ENCODE data around the gene TTLL12.

The TTLL12 gene

GRCh38 chr22:43172191-43172590 lies 14.7 kb downstream of the TTLL12 start:
- no peak overlapping the region for H3K4me3 ChIP-seq (ENCODE audit: low read length)
- H3K4me1 ChIP-seq (ENCODE audit: control insufficient read depth, insufficient read depth, low read length), result no peaks in the 10 kb centered on the region
- H3K27me3 ChIP-seq (ENCODE audit: control insufficient read depth, insufficient read depth, low read length), result no peaks in the 10 kb centered on the region
- no peak overlapping the region for H3K27ac ChIP-seq (ENCODE audit: low read depth, low read length)
- H3K36me3 ChIP-seq (ENCODE audit: control insufficient read depth, insufficient read depth, low read length), result peaks cover 33% of the 10 kb centered on the region
- no peak overlapping the region for H3K9ac ChIP-seq (ENCODE audit: low read length)

- Histone ChIP-seq H3K9ac (ENCODE audit: low read length) (peak overlapping the region; percentile 45), H3K27me3 (ENCODE audit: control insufficient read depth, insufficient read depth, low read length) (no peaks in the 10 kb centered on the region), H3K27ac (ENCODE audit: low read depth, low read length) (no peak overlapping the region), H3K4me3 (ENCODE audit: low read length) (peak overlapping the region; percentile 59), H3K4me1 (ENCODE audit: control insufficient read depth, insufficient read depth, low read length) (no peaks in the 10 kb centered on the region), H3K36me3 (ENCODE audit: control insufficient read depth, insufficient read depth, low read length) (peaks cover 31% of the 10 kb centered on the region)
These were observed 15.3 kb downstream of the TTLL12 start for GRCh38 chr22:43171607-43172006.

- no peaks in the 10 kb centered on the region for H3K4me1 ChIP-seq (ENCODE audit: control insufficient read depth, insufficient read depth, low read length)
- H3K4me3 ChIP-seq (ENCODE audit: low read length), result peak overlapping the region; percentile 59
- peaks cover 31% of the 10 kb centered on the region for H3K36me3 ChIP-seq (ENCODE audit: control insufficient read depth, insufficient read depth, low read length)
- H3K27me3 ChIP-seq (ENCODE audit: control insufficient read depth, insufficient read depth, low read length), result no peaks in the 10 kb centered on the region
- H3K9ac ChIP-seq (ENCODE audit: low read length), result peak overlapping the region; percentile 45
- H3K27ac ChIP-seq (ENCODE audit: low read depth, low read length), result no peak overlapping the region
These were observed 15.9 kb downstream of the TTLL12 start for GRCh38 chr22:43171019-43171491.

GRCh38 chr22:43170131-43170480 lies 16.8 kb downstream of the TTLL12 start:
- Histone ChIP-seq H3K27ac (ENCODE audit: low read depth, low read length) (no peak overlapping the region), H3K4me1 (ENCODE audit: control insufficient read depth, insufficient read depth, low read length) (no peaks in the 10 kb centered on the region), H3K9ac (ENCODE audit: low read length) (no peak overlapping the region), H3K4me3 (ENCODE audit: low read length) (no peak overlapping the region), H3K36me3 (ENCODE audit: control insufficient read depth, insufficient read depth, low read length) (peaks cover 31% of the 10 kb centered on the region), H3K27me3 (ENCODE audit: control insufficient read depth, insufficient read depth, low read length) (no peaks in the 10 kb centered on the region)

GRCh38 chr22:43169310-43170130 lies 17.4 kb downstream of the TTLL12 start:
- no peaks in the 10 kb centered on the region for H3K4me1 ChIP-seq (ENCODE audit: control insufficient read depth, insufficient read depth, low read length)
- no peaks in the 10 kb centered on the region for H3K27me3 ChIP-seq (ENCODE audit: control insufficient read depth, insufficient read depth, low read length)
- H3K4me3 ChIP-seq (ENCODE audit: low read length), result no peak overlapping the region
- H3K27ac ChIP-seq (ENCODE audit: low read depth, low read length), result no peak overlapping the region
- peaks cover 30% of the 10 kb centered on the region for H3K36me3 ChIP-seq (ENCODE audit: control insufficient read depth, insufficient read depth, low read length)
- H3K9ac ChIP-seq (ENCODE audit: low read length), result peak overlapping the region; percentile 22

GRCh38 chr22:43168471-43169309 lies 18.2 kb downstream of the TTLL12 start:
- Histone ChIP-seq H3K4me3 (ENCODE audit: low read length) (no peak overlapping the region), H3K36me3 (ENCODE audit: control insufficient read depth, insufficient read depth, low read length) (peaks cover 25% of the 10 kb centered on the region), H3K27me3 (ENCODE audit: control insufficient read depth, insufficient read depth, low read length) (no peaks in the 10 kb centered on the region), H3K9ac (ENCODE audit: low read length) (no peak overlapping the region), H3K27ac (ENCODE audit: low read depth, low read length) (no peak overlapping the region), H3K4me1 (ENCODE audit: control insufficient read depth, insufficient read depth, low read length) (no peaks in the 10 kb centered on the region)

- no peak overlapping the region for H3K9ac ChIP-seq (ENCODE audit: low read length)
- no peak overlapping the region for H3K27ac ChIP-seq (ENCODE audit: low read depth, low read length)
- H3K27me3 ChIP-seq (ENCODE audit: control insufficient read depth, insufficient read depth, low read length), result no peaks in the 10 kb centered on the region
- H3K4me3 ChIP-seq (ENCODE audit: low read length), result no peak overlapping the region
- no peaks in the 10 kb centered on the region for H3K4me1 ChIP-seq (ENCODE audit: control insufficient read depth, insufficient read depth, low read length)
- peaks cover 23% of the 10 kb centered on the region for H3K36me3 ChIP-seq (ENCODE audit: control insufficient read depth, insufficient read depth, low read length)
These were observed 19.8 kb downstream of the TTLL12 start for GRCh38 chr22:43167001-43167589.

- Histone ChIP-seq H3K9ac (ENCODE audit: low read length) (no peak overlapping the region), H3K4me3 (ENCODE audit: low read length) (no peak overlapping the region), H3K27me3 (ENCODE audit: control insufficient read depth, insufficient read depth, low read length) (no peaks in the 10 kb centered on the region), H3K27ac (ENCODE audit: low read depth, low read length) (no peak overlapping the region), H3K4me1 (ENCODE audit: control insufficient read depth, insufficient read depth, low read length) (no peaks in the 10 kb centered on the region), H3K36me3 (ENCODE audit: control insufficient read depth, insufficient read depth, low read length) (peaks cover 19% of the 10 kb centered on the region)
These were observed 20.6 kb downstream of the TTLL12 start for GRCh38 chr22:43166132-43166930.

- no peak overlapping the region for H3K27ac ChIP-seq (ENCODE audit: low read depth, low read length)
- H3K9ac ChIP-seq (ENCODE audit: low read length), result no peak overlapping the region
- no peaks in the 10 kb centered on the region for H3K27me3 ChIP-seq (ENCODE audit: control insufficient read depth, insufficient read depth, low read length)
- H3K4me1 ChIP-seq (ENCODE audit: control insufficient read depth, insufficient read depth, low read length), result no peaks in the 10 kb centered on the region
- no peak overlapping the region for H3K4me3 ChIP-seq (ENCODE audit: low read length)
- peaks cover 15% of the 10 kb centered on the region for H3K36me3 ChIP-seq (ENCODE audit: control insufficient read depth, insufficient read depth, low read length)
These were observed 22.3 kb downstream of the TTLL12 start for GRCh38 chr22:43164636-43165035.

DNA sequence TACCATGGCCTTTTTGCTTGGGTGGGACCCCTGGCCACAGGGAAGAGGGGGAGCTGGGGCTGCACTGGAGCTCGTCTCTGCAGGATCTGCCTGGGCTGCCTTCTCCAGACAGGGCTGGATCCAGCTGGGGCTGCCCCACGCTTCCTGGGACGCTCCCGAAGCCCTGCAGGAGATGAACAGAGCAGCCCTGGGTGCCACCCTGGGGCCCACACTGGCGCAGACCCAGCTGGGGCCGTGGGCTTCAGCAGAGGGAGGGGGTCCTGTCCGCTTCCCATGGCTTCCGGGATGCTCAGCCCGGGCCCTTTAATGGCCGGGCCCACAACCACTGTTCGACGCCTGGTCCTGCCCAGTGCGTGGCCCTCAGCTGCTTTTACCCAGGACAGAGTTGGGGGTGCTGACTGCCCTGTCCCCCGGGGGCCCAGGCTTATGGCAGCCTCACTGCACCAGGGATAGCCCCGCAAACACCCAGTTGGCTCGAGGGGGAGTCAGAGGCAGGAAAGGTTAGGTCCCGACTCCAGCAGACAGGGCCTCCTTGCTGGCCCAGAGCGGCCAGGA lies 23.6 kb downstream of the TTLL12 start:
- Histone ChIP-seq H3K4me1 (ENCODE audit: control insufficient read depth, insufficient read depth, low read length) (no peaks in the 10 kb centered on the region), H3K27me3 (ENCODE audit: control insufficient read depth, insufficient read depth, low read length) (no peaks in the 10 kb centered on the region), H3K9ac (ENCODE audit: low read length) (no peak overlapping the region), H3K27ac (ENCODE audit: low read depth, low read length) (no peak overlapping the region), H3K36me3 (ENCODE audit: control insufficient read depth, insufficient read depth, low read length) (peaks cover 14% of the 10 kb centered on the region), H3K4me3 (ENCODE audit: low read length) (no peak overlapping the region)

GRCh38 chr22:43162412-43163150 lies 24.4 kb downstream of the TTLL12 start:
- Histone ChIP-seq H3K9ac (ENCODE audit: low read length) (no peak overlapping the region), H3K27me3 (ENCODE audit: control insufficient read depth, insufficient read depth, low read length) (no peaks in the 10 kb centered on the region), H3K4me3 (ENCODE audit: low read length) (no peak overlapping the region), H3K36me3 (ENCODE audit: control insufficient read depth, insufficient read depth, low read length) (peaks cover 9% of the 10 kb centered on the region), H3K4me1 (ENCODE audit: control insufficient read depth, insufficient read depth, low read length) (no peaks in the 10 kb centered on the region), H3K27ac (ENCODE audit: low read depth, low read length) (no peak overlapping the region)
